IMR-90 (cell line): ENCODE results near the gene FCRLA. TPM values are rescaled to one million over a fixed set of nuclear protein-coding genes. Genes with fewer than 3 reads are reported as not detected.

Experiments
- ATAC-seq: fragments of 200-7000 bp; cut with Tn5 transposase; 2 replicates; pipeline ENCODE4 v1.9.1; 2020; ENCODE audit warnings: low read depth, mild to moderate bottlenecking, moderate library complexity
- BruUV-seq: library from RNA; stranded (reverse); fragments of 400-500 nt; replicated peaks from 2 replicates; lab custom pipeline; 2021; lab: Mats Ljungman, UMichigan
- CTCF ChIA-PET: fragments of 300-600 bp; formaldehyde crosslinking; extraction: SDS; loops from one replicate; lab custom pipeline; 2021; ENCODE audit warnings: antibody characterized with exemption; lab: Yijun Ruan, JAX
- POLR2A ChIA-PET: fragments of 300-600 bp; sonication (Branson Sonifier 250); formaldehyde crosslinking; loops from one replicate; lab custom pipeline; 2022; ENCODE audit warnings: antibody characterized with exemption; ENCODE audit not compliant: unreplicated experiment; lab: Charles Lee
- DNase-seq: peaks from one replicate; pipeline ENCODE4 v3.0.0; 2013
- H2AFZ ChIP-seq: replicated peaks from 2 replicates; pipeline ENCODE3; 2013; ENCODE audit warnings: low read length, mild to moderate bottlenecking; ENCODE audit not compliant: poor library complexity
- H2AK5ac ChIP-seq: 2 replicates; pipeline ENCODE4 v1.6.1; 2013; ENCODE audit warnings: low read depth, low read length, inconsistent platforms
- H2AK9ac ChIP-seq: replicated peaks from 2 replicates; pipeline ENCODE3; 2013; ENCODE audit warnings: mild to moderate bottlenecking, low read depth, low read length, moderate library complexity; ENCODE audit not compliant: poor library complexity
- H2BK120ac ChIP-seq: 2 replicates; pipeline ENCODE4 v1.6.1; 2013; ENCODE audit warnings: low read depth, low read length, inconsistent platforms
- H2BK15ac ChIP-seq: 3 replicates; pipeline ENCODE4 v1.6.1; 2013; ENCODE audit warnings: low read depth, low read length, inconsistent platforms
- H2BK20ac ChIP-seq: 2 replicates; pipeline ENCODE4 v1.6.1; 2013; ENCODE audit warnings: low read depth, mild to moderate bottlenecking, inconsistent platforms, low read length, moderate library complexity
- H2BK5ac ChIP-seq: 2 replicates; pipeline ENCODE4 v1.6.1; 2013; ENCODE audit warnings: mild to moderate bottlenecking, low read depth, low read length, inconsistent platforms; ENCODE audit not compliant: poor library complexity, severe bottlenecking
- H3K14ac ChIP-seq: replicated peaks from 2 replicates; pipeline ENCODE4 v1.6.1; 2013; ENCODE audit warnings: low read depth, low read length, inconsistent platforms
- H3K18ac ChIP-seq: 2 replicates; pipeline ENCODE4 v1.6.1; 2013; ENCODE audit warnings: low read depth, low read length, control low read depth
- H3K23ac ChIP-seq: 2 replicates; pipeline ENCODE4 v1.6.1; 2013; ENCODE audit warnings: low read depth, low read length, inconsistent platforms
- H3K27ac ChIP-seq: 2 replicates; pipeline ENCODE4 v1.5.1; 2013; ENCODE audit warnings: mild to moderate bottlenecking, control low read depth, low read length; ENCODE audit not compliant: insufficient read depth
- H3K27me3 ChIP-seq: 2 replicates; pipeline ENCODE4 v1.6.1; 2013; ENCODE audit warnings: low read length; ENCODE audit not compliant: control insufficient read depth, insufficient read depth
- H3K36me3 ChIP-seq: 2 replicates; pipeline ENCODE4 v1.6.1; 2013; ENCODE audit warnings: low read length, mixed read lengths; ENCODE audit not compliant: control insufficient read depth, insufficient read depth
- H3K4ac ChIP-seq: 2 replicates; pipeline ENCODE4 v1.6.1; 2013; ENCODE audit warnings: low read depth, low read length, inconsistent platforms
- H3K4me1 ChIP-seq: 2 replicates; pipeline ENCODE4 v1.6.1; 2013; ENCODE audit warnings: low read length, mixed read lengths; ENCODE audit not compliant: control insufficient read depth, insufficient read depth
- H3K4me2 ChIP-seq: 2 replicates; pipeline ENCODE4 v1.6.1; 2013; ENCODE audit warnings: low read depth, mild to moderate bottlenecking, control low read depth, low read length, moderate library complexity
- H3K4me3 ChIP-seq: 2 replicates; pipeline ENCODE4 v1.5.1; 2013; ENCODE audit warnings: low read depth, mild to moderate bottlenecking, control low read depth, low read length, moderate library complexity; ENCODE audit not compliant: insufficient read depth
- H3K56ac ChIP-seq: 2 replicates; pipeline ENCODE4 v1.6.1; 2013; ENCODE audit warnings: low read length, inconsistent platforms; ENCODE audit not compliant: insufficient read depth; ENCODE audit errors: extremely low read depth
- H3K79me1 ChIP-seq, 2 experiments: 2 replicates each; pipeline ENCODE4 v1.6.1; 2013; ENCODE audit warnings: low read length in 2 of 2, inconsistent platforms in 1 of 2, low read depth in 1 of 2
- H3K9ac ChIP-seq: 2 replicates; pipeline ENCODE4 v1.6.1; 2013; ENCODE audit warnings: low read depth, low read length, control low read depth
- H3K9me1 ChIP-seq: 2 replicates; pipeline ENCODE4 v1.6.1; 2013; ENCODE audit warnings: low read length, inconsistent platforms; ENCODE audit not compliant: insufficient read depth
- H3K9me3 ChIP-seq: 2 replicates; pipeline ENCODE4 v1.6.1; 2013; ENCODE audit warnings: low read length; ENCODE audit not compliant: control insufficient read depth, insufficient read depth
- H4K20me1 ChIP-seq: 2 replicates; pipeline ENCODE4 v1.6.1; 2013; ENCODE audit warnings: low read length, inconsistent platforms; ENCODE audit not compliant: insufficient read depth
- H4K5ac ChIP-seq: 2 replicates; pipeline ENCODE4 v1.6.1; 2013; ENCODE audit warnings: mild to moderate bottlenecking, low read depth, low read length, control low read depth
- H4K8ac ChIP-seq, 2 experiments: 2 replicates each; pipeline ENCODE4 v1.6.1; 2013; ENCODE audit warnings: low read depth in 2 of 2, low read length in 2 of 2, control low read depth in 1 of 2, inconsistent platforms in 1 of 2
- H4K91ac ChIP-seq: 2 replicates; pipeline ENCODE4 v1.6.1; 2013; ENCODE audit warnings: low read depth, low read length, inconsistent platforms; ENCODE audit not compliant: insufficient read depth
- BHLHE40 ChIP-seq: fragments of 150-350 bp; IDR thresholded peaks from 2 replicates; pipeline ENCODE4 v1.6.1; 2016; ENCODE audit warnings: mild to moderate bottlenecking, low read depth, low read length
- CEBPB ChIP-seq: IDR thresholded peaks from 2 replicates; pipeline ENCODE4 v1.6.1; 2012; ENCODE audit warnings: low read depth, low read length, improper control_type of control experiment
- CHD1 ChIP-seq: IDR thresholded peaks from 2 replicates; pipeline ENCODE4 v1.6.1; 2012; ENCODE audit warnings: low read depth, low read length, improper control_type of control experiment
- FOS ChIP-seq: fragments of 150-350 bp; IDR thresholded peaks from 2 replicates; pipeline ENCODE4 v1.6.1; 2016; ENCODE audit warnings: low read depth, low read length
- MAFK ChIP-seq: IDR thresholded peaks from 2 replicates; pipeline ENCODE4 v1.6.1; 2012; ENCODE audit warnings: low read depth, low read length, improper control_type of control experiment
- MAZ ChIP-seq: IDR thresholded peaks from 2 replicates; pipeline ENCODE4 v1.6.1; 2012; ENCODE audit warnings: low read depth, mild to moderate bottlenecking, low read length, improper control_type of control experiment, moderate library complexity, borderline replicate concordance
- MXI1 ChIP-seq: IDR thresholded peaks from 2 replicates; pipeline ENCODE4 v1.6.1; 2012; ENCODE audit warnings: low read depth, mild to moderate bottlenecking, low read length, moderate library complexity, borderline replicate concordance
- NFE2L2 ChIP-seq: fragments of 150-350 bp; IDR thresholded peaks from 2 replicates; pipeline ENCODE4 v1.6.1; 2016; ENCODE audit warnings: low read depth, mild to moderate bottlenecking, low read length
- POLR2A ChIP-seq: IDR thresholded peaks from 2 replicates; pipeline ENCODE4 v1.6.1; 2012; ENCODE audit warnings: mild to moderate bottlenecking, low read depth, low read length
- RAD21 ChIP-seq: IDR thresholded peaks from 2 replicates; pipeline ENCODE4 v1.6.1; 2012; ENCODE audit warnings: low read length, improper control_type of control experiment
- RCOR1 ChIP-seq: IDR thresholded peaks from 2 replicates; pipeline ENCODE4 v1.6.1; 2012; ENCODE audit warnings: mild to moderate bottlenecking, low read length, improper control_type of control experiment; ENCODE audit not compliant: insufficient replicate concordance
- RFX5 ChIP-seq: IDR thresholded peaks from 2 replicates; pipeline ENCODE4 v1.8.0; 2012; ENCODE audit warnings: low read depth, mild to moderate bottlenecking, low read length, moderate library complexity
- SMC3 ChIP-seq: fragments of 150-350 bp; IDR thresholded peaks from 2 replicates; pipeline ENCODE4 v1.6.1; 2016; ENCODE audit warnings: low read depth, mild to moderate bottlenecking, antibody characterized with exemption, low read length, moderate library complexity
- USF2 ChIP-seq: fragments of 150-350 bp; IDR thresholded peaks from 2 replicates; pipeline ENCODE4 v1.6.1; 2017; ENCODE audit warnings: mild to moderate bottlenecking, antibody characterized with exemption, low read length, low read depth
- WGBS, 2 experiments: methylation state at CpG; one replicate each; pipeline versions ENCODE4 v1.1.5 to v1.1.7; 2013; ENCODE audit warnings: missing lambda C conversion rate in 2 of 2; ENCODE audit not compliant: insufficient read length in 1 of 2; ENCODE audit errors: extremely low coverage in 2 of 2; 5-methylcytosine and 5-hydroxymethylcytosine counted together
- dilution Hi-C: fragments of 300-500 bp; cut with HindIII; formaldehyde crosslinking; loops from one replicate; pipeline ENCODE4 v1.14.3; 2018; ENCODE audit warnings: low sequenced_read_pairs; ENCODE audit not compliant: unreplicated experiment
- in situ Hi-C: fragments of 300-500 bp; cut with MboI; formaldehyde crosslinking; loops from 3 replicates; pipeline ENCODE4 v1.14.3; 2019; ENCODE audit warnings: low sequenced_read_pairs, inconsistent platforms, mixed read lengths
- intact Hi-C: fragments of 100-400 bp; cut with micrococcal nuclease; formaldehyde crosslinking; loops from 2 replicates; pipeline ENCODE4 v1.10.0; 2022
- polyA plus RNA-seq, 3 experiments: library from polyadenylated mRNA; depleted of rRNA; stranded (reverse); fragments of >200 nt; gene quantifications; 2 replicates each; pipeline ENCODE4 v1.2.3, GENCODE V29; 2012; ENCODE audit warnings: low replicate concordance in 1 of 3
- total RNA-seq: library from RNA; depleted of rRNA; stranded (reverse); fragments of >200 nt; gene quantifications from 2 replicates; pipeline ENCODE4 v1.2.3, GENCODE V29; 2012
- TF ChIP-seq, protein P1 (sequence below): fragments of 150-350 bp; IDR thresholded peaks from 2 replicates; pipeline ENCODE4 v1.6.1; 2016; ENCODE audit warnings: low read depth, mild to moderate bottlenecking, low read length, moderate library complexity, borderline replicate concordance

The FCRLA gene
- total and polyA plus RNA-seq, 2 of the 4 experiments (the other 2 are of a cell fraction), result 0.36 TPM

GRCh38 chr1:161725908-161726472, 19.0 kb downstream of the FCRLA start:
- POLR2A ChIA-PET, result no interaction called here
- intact Hi-C loops, result no loop called here
- H3K4ac ChIP-seq, result peak overlapping the region; percentile 92
- TF ChIP-seq MAFK, result no peak
- no peak for TF ChIP-seq NFE2L2
- peak; percentile 25; the same call in 1 of the 2 replicates for TF ChIP-seq MAZ
- TF ChIP-seq BHLHE40, result no peak
- TF ChIP-seq RAD21, result 0 out of 2 replicates have a peak, but pooled peaks have one; percentile 17
- no peak for TF ChIP-seq CEBPB
- TF ChIP-seq FOS, result no peak
- TF ChIP-seq RCOR1, result no peak
- TF ChIP-seq POLR2A, result no peak
- 0 out of 2 replicates have a peak, but pooled peaks have one; percentile 11 for TF ChIP-seq SMC3
- TF ChIP-seq CHD1, result no peak
- TF ChIP-seq MXI1, result no peak
- TF ChIP-seq, protein P1, sequence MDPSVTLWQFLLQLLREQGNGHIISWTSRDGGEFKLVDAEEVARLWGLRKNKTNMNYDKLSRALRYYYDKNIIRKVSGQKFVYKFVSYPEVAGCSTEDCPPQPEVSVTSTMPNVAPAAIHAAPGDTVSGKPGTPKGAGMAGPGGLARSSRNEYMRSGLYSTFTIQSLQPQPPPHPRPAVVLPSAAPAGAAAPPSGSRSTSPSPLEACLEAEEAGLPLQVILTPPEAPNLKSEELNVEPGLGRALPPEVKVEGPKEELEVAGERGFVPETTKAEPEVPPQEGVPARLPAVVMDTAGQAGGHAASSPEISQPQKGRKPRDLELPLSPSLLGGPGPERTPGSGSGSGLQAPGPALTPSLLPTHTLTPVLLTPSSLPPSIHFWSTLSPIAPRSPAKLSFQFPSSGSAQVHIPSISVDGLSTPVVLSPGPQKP, result no peak
- no peak for TF ChIP-seq RFX5
- TF ChIP-seq USF2, result no peak

More at GRCh38 chr1:161725908-161726472, 19.0 kb downstream of the FCRLA start:
- WGBS, 2 experiments, result 0% methylated on average over 5 of the region's 34 CpGs; no CpG with 5 or more reads in 1 of the 2 experiments
- ATAC-seq, result peak; percentile 21
- DNase-seq, result peak; percentile 38
- Histone ChIP-seq H3K4me1 (peaks cover 5% of the 10 kb centered on the region), H2BK20ac (peak overlapping the region; percentile 21; the same call in 1 of the 2 replicates), H4K8ac (peak overlapping the region; percentile 71 to 85), H3K27ac (peak overlapping the region; percentile 91), H4K5ac (peak overlapping the region; percentile 33), H3K18ac (peak overlapping the region; percentile 68), H3K9ac (peak overlapping the region; percentile 87), H3K9me1 (peaks cover 20% of the 10 kb centered on the region), H3K79me1 (peaks cover 3 to 13% of the 10 kb centered on the region in 2 experiments; a peak in 1 of 4 replicates), H3K4me3 (peak overlapping the region; percentile 98), H2BK5ac (peak overlapping the region; percentile 88), H2BK120ac (peak overlapping the region; percentile 29), H4K20me1 (no peaks in the 10 kb centered on the region), H2AK5ac (peak overlapping the region; percentile 88), H3K4me2 (peak overlapping the region; percentile 90), H4K91ac (peak overlapping the region; percentile 69), H3K36me3 (no peaks in the 10 kb centered on the region), H3K56ac (0 out of 2 replicates have a peak overlapping the region, but pooled peaks have one; percentile 54), H3K27me3 (no peaks in the 10 kb centered on the region), H2AK9ac (peak overlapping the region; percentile 80), H3K9me3 (no peaks in the 10 kb centered on the region), H3K14ac (peak overlapping the region; percentile 82), H3K23ac (peak overlapping the region; percentile 94), H2BK15ac (peak overlapping the region; percentile 65; the same call in 1 of the 3 replicates), H2AFZ (peak overlapping the region; percentile 95)
- no TSS peak for BruUV-seq
- in situ Hi-C loops (loop anchor here (25.0 kb wide), 1 partner anchor 89 kb away; the partner anchor contains the start of gene FCGR3B), dilution Hi-C loops (no loop called here)
- CTCF ChIA-PET, result interaction anchor here (0.7 to 2.0 kb wide), 3 partner anchors 10 to 15 kb away, joined by 3 to 8 read pairs (median 5); no protein-coding TSS in a partner anchor
